GM19099 (cell line): ENCODE data around the gene TRIM54.

ENCODE experiments used
- POLR2A ChIP-seq: IDR thresholded peaks from 3 replicates; pipeline ENCODE4 v1.6.1; 2011; ENCODE audit warnings: low read depth; ENCODE audit not compliant: insufficient read length; ENCODE audit errors: extremely low read depth

Gene TRIM54

GRCh38 chr2:27249891-27250651 lies 32.2 kb upstream of the TRIM54 start:
- no peak for TF ChIP-seq POLR2A

GRCh38 chr2:27250652-27251379 lies 31.4 kb upstream of the TRIM54 start:
- TF ChIP-seq POLR2A: no peak

GRCh38 chr2:27251766-27252165 lies 30.5 kb upstream of the TRIM54 start:
- no peak for TF ChIP-seq POLR2A

- TF ChIP-seq POLR2A: no peak
Observed at GRCh38 chr2:27255187-27255586, 27.0 kb upstream of the TRIM54 start.

- no peak for TF ChIP-seq POLR2A
Observed at GRCh38 chr2:27255660-27256059, 26.6 kb upstream of the TRIM54 start.

GRCh38 chr2:27256855-27257454 lies 25.3 kb upstream of the TRIM54 start:
- no peak for TF ChIP-seq POLR2A

- no peak for TF ChIP-seq POLR2A
Observed at GRCh38 chr2:27258051-27258450, 24.2 kb upstream of the TRIM54 start.

GRCh38 chr2:27261241-27261925 lies 20.8 kb upstream of the TRIM54 start:
- no peak for TF ChIP-seq POLR2A

GRCh38 chr2:27261926-27262298 lies 20.3 kb upstream of the TRIM54 start:
- TF ChIP-seq POLR2A: no peak

- no peak for TF ChIP-seq POLR2A
Observed at GRCh38 chr2:27262379-27263286, 19.6 kb upstream of the TRIM54 start, which contains the start of gene SLC30A3. SLC30A3 (minus strand) TSS chr2:27263047; CDS start chr2:27262906, 141 bp downstream.

GRCh38 chr2:27263287-27264252 lies 18.7 kb upstream of the TRIM54 start:
- TF ChIP-seq POLR2A: no peak

GRCh38 chr2:27264253-27264752 lies 17.9 kb upstream of the TRIM54 start:
- no peak for TF ChIP-seq POLR2A

GRCh38 chr2:27264753-27265535 lies 17.3 kb upstream of the TRIM54 start:
- TF ChIP-seq POLR2A: no peak

GRCh38 chr2:27265536-27265870 lies 16.7 kb upstream of the TRIM54 start:
- TF ChIP-seq POLR2A: no peak
